ENCODE results near the gene PRKN.

The PRKN gene

DNA sequence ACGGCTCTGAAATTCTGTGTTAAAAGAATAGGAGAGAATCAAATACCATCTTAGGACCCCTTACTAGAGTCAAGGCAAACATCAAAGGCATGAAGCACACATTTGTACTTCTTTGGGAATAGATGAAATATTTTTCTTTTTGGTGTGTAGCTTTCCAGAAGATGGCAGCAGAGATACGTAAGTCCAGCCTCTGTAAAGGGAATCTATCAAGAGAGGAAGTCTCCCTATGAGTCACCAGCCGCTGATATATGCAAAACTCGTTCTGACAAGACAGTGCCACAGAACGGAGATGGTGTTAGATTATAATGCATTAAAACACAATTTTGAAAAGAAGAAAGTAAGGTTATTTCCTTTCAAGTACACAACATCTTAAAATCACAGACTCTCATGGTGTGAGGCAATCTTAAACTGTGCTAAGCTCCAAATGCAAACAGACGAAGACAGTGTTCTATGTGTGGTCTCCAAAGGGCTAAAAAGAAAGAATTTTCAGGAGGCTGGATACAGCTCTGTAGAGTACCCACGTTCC is 1333.7 kb downstream of the PRKN start:
- peak; percentile 53 for TF ChIP-seq CTCF (IDR thresholded peaks at IDR 0.05)
- TF ChIP-seq ZFX (IDR thresholded peaks at IDR 0.05; ENCODE audit: borderline replicate concordance): no peak
- no peak overlapping the region for H3K27ac ChIP-seq

DNA sequence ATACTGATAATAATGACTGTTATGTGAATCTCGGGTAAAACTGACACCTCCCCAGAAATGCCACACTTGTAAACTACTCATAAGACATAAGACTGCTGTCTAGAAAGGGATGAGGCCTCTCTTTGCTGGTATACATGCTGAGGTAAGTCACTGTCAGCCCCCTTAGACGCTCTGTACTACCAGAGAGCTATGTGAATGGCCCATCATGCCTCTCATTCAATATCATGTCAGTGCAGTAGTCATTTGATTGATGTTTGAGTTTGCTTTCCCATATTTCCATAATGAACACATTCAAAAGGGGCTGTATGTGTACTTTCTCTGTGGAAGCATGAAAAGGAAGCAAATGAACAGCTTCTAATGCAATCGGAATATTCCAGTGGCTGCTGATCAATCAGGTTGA is 1334.3 kb downstream of the PRKN start:
- TF ChIP-seq ZFX (IDR thresholded peaks at IDR 0.05; ENCODE audit: borderline replicate concordance): no peak
- no peak for TF ChIP-seq CTCF (IDR thresholded peaks at IDR 0.05)
- H3K27ac ChIP-seq: no peak overlapping the region

DNA sequence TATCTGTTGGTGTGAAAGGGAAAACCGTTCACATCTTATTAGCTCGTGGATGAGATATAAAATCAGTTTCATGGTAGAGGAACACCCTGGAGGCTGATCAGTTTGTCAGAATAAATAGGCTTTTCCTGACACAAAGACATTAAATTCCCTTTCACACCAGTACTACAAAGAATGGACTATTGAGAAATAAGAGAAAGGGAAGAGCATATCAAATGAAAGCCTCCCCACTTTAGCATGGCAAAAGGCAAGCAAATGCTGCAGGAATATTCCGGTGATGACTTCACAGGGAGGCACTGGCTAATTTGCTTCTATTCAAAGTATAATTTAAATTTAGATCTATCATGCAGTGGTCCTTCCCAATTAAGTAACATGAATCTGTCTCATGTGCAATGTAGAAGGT is 1337.8 kb downstream of the PRKN start:
- H3K27ac ChIP-seq: no peak overlapping the region
- TF ChIP-seq CTCF (IDR thresholded peaks at IDR 0.05) (no peak), ZFX (IDR thresholded peaks at IDR 0.05; ENCODE audit: borderline replicate concordance) (no peak)

DNA sequence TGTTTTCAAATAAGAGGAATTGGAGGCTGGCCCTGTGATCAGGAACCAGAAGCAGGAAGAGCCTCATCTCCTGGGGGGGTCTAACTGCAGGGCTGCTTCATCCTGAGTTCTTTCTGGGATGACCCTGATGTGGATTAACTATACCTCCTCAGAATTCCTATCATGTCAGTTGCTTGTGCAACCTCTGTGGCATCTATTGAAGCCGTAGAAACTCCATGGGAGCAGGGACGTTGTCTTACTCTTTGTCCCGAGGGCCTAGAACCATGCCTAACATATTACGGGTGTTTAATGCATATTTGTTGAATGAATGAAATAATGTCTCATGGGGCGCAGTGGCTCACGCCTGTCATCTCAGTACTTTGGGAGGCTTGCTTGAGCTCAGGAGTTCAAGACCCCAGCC is 1343.6 kb downstream of the PRKN start:
- TF ChIP-seq ZFX (IDR thresholded peaks at IDR 0.05; ENCODE audit: borderline replicate concordance): no peak
- TF ChIP-seq CTCF (IDR thresholded peaks at IDR 0.05): no peak
- no peak overlapping the region for H3K27ac ChIP-seq

DNA sequence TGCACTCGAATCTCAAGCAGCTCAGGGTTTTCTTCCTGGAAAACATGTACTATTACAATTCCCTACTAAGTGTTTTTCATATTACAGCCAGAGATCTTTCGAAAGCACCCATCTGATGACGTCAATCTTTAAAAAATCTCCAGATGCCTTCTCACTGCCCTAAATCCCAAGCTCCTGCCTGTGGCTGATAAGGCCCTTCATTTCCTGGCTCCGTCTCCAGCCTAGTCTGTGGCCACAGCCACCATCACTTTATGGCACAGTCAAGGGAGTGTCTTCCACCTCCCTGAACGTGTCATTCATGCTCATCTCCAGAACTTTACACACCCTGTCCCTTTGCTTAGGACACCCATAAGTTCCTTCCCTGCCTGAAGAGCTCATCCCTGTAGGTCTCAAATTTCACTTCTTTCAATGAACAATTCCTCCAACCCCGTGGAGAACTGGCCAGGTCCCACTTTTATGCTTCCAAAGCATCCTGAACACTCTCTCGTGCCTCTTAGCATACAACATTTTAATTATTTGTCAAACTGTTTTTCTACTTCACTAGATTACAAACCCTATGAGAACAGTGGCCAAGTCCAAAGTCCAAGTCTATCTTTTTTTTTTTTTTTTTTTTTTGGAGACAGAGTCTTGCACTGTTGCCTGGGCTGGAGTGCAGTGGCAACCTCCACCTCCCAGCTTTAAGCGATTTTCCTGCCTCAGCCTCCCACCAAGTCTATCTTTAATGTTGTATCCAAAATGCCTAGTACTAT is 1347.6 kb downstream of the PRKN start:
- TF ChIP-seq ZFX (IDR thresholded peaks at IDR 0.05; ENCODE audit: borderline replicate concordance): no peak
- TF ChIP-seq CTCF (IDR thresholded peaks at IDR 0.05): no peak
- H3K27ac ChIP-seq: no peak overlapping the region

GRCh38 chr6:161378115-161378514 is 1349.5 kb downstream of the PRKN start:
- TF ChIP-seq ZFX (IDR thresholded peaks at IDR 0.05; ENCODE audit: borderline replicate concordance) (no peak), CTCF (IDR thresholded peaks at IDR 0.05) (no peak)
- no peak overlapping the region for H3K27ac ChIP-seq

- H3K27ac ChIP-seq: no peak overlapping the region
- TF ChIP-seq ZFX (IDR thresholded peaks at IDR 0.05; ENCODE audit: borderline replicate concordance) (no peak), CTCF (IDR thresholded peaks at IDR 0.05) (no peak)
These were observed 1350.5 kb downstream of the PRKN start for GRCh38 chr6:161377116-161377515.

Measured in 22Rv1 (cell line).